IMR-90 (cell line): ENCODE data around the gene GADL1.

Experiments used
- BHLHE40 ChIP-seq: fragments of 150-350 bp; IDR thresholded peaks from 2 replicates; pipeline ENCODE4 v1.6.1; 2016; ENCODE audit warnings: mild to moderate bottlenecking, low read depth, low read length
- CEBPB ChIP-seq: IDR thresholded peaks from 2 replicates; pipeline ENCODE4 v1.6.1; 2012; ENCODE audit warnings: low read depth, low read length, improper control_type of control experiment
- CHD1 ChIP-seq: IDR thresholded peaks from 2 replicates; pipeline ENCODE4 v1.6.1; 2012; ENCODE audit warnings: low read depth, low read length, improper control_type of control experiment
- MAZ ChIP-seq: IDR thresholded peaks from 2 replicates; pipeline ENCODE4 v1.6.1; 2012; ENCODE audit warnings: low read depth, mild to moderate bottlenecking, low read length, improper control_type of control experiment, moderate library complexity, borderline replicate concordance
- MXI1 ChIP-seq: IDR thresholded peaks from 2 replicates; pipeline ENCODE4 v1.6.1; 2012; ENCODE audit warnings: low read depth, mild to moderate bottlenecking, low read length, moderate library complexity, borderline replicate concordance
- POLR2A ChIP-seq: IDR thresholded peaks from 2 replicates; pipeline ENCODE4 v1.6.1; 2012; ENCODE audit warnings: mild to moderate bottlenecking, low read depth, low read length
- RAD21 ChIP-seq: IDR thresholded peaks from 2 replicates; pipeline ENCODE4 v1.6.1; 2012; ENCODE audit warnings: low read length, improper control_type of control experiment
- RCOR1 ChIP-seq: IDR thresholded peaks from 2 replicates; pipeline ENCODE4 v1.6.1; 2012; ENCODE audit warnings: mild to moderate bottlenecking, low read length, improper control_type of control experiment; ENCODE audit not compliant: insufficient replicate concordance
- RFX5 ChIP-seq: IDR thresholded peaks from 2 replicates; pipeline ENCODE4 v1.8.0; 2012; ENCODE audit warnings: low read depth, mild to moderate bottlenecking, low read length, moderate library complexity
- SMC3 ChIP-seq: fragments of 150-350 bp; IDR thresholded peaks from 2 replicates; pipeline ENCODE4 v1.6.1; 2016; ENCODE audit warnings: low read depth, mild to moderate bottlenecking, antibody characterized with exemption, low read length, moderate library complexity
- TF ChIP-seq, protein P1 (sequence below): conservative IDR thresholded peaks from 2 replicates; pipeline ENCODE4 v1.5.1; 2012; ENCODE audit warnings: mild to moderate bottlenecking, low read depth, low read length, improper control_type of control experiment
- TF ChIP-seq, protein P2 (sequence below): fragments of 150-350 bp; IDR thresholded peaks from 2 replicates; pipeline ENCODE4 v1.6.1; 2017; ENCODE audit warnings: mild to moderate bottlenecking, antibody characterized with exemption, low read length, low read depth
- TF ChIP-seq, protein P3 (sequence below): fragments of 150-350 bp; IDR thresholded peaks from 2 replicates; pipeline ENCODE4 v1.6.1; 2016; ENCODE audit warnings: low read depth, mild to moderate bottlenecking, low read length, moderate library complexity, borderline replicate concordance

DNA sequence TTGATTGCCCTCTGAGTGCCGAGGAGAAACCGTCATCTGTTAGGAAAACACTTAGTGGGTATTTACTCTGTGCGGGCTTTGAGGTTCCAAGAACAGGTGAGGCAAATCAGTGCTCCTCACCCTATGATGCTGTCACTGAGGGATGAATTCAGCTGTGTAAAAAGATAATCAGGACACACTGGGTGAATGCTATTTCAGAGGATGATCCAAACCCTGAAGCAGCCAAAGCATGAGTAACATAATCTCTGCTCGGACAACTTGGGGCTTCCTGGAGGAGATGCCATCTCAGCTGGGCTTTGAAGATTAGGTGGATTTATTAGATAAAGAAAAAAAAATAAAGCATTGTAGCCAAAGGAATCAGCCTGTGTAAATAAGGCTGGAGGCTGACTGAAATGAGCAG is 10.5 kb upstream of the GADL1 start:
- TF ChIP-seq, protein P1, sequence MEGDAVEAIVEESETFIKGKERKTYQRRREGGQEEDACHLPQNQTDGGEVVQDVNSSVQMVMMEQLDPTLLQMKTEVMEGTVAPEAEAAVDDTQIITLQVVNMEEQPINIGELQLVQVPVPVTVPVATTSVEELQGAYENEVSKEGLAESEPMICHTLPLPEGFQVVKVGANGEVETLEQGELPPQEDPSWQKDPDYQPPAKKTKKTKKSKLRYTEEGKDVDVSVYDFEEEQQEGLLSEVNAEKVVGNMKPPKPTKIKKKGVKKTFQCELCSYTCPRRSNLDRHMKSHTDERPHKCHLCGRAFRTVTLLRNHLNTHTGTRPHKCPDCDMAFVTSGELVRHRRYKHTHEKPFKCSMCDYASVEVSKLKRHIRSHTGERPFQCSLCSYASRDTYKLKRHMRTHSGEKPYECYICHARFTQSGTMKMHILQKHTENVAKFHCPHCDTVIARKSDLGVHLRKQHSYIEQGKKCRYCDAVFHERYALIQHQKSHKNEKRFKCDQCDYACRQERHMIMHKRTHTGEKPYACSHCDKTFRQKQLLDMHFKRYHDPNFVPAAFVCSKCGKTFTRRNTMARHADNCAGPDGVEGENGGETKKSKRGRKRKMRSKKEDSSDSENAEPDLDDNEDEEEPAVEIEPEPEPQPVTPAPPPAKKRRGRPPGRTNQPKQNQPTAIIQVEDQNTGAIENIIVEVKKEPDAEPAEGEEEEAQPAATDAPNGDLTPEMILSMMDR = no peak
- no peak for TF ChIP-seq RCOR1
- TF ChIP-seq POLR2A = no peak
- TF ChIP-seq CEBPB = no peak
- TF ChIP-seq, protein P2, sequence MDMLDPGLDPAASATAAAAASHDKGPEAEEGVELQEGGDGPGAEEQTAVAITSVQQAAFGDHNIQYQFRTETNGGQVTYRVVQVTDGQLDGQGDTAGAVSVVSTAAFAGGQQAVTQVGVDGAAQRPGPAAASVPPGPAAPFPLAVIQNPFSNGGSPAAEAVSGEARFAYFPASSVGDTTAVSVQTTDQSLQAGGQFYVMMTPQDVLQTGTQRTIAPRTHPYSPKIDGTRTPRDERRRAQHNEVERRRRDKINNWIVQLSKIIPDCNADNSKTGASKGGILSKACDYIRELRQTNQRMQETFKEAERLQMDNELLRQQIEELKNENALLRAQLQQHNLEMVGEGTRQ = no peak
- TF ChIP-seq, protein P3, sequence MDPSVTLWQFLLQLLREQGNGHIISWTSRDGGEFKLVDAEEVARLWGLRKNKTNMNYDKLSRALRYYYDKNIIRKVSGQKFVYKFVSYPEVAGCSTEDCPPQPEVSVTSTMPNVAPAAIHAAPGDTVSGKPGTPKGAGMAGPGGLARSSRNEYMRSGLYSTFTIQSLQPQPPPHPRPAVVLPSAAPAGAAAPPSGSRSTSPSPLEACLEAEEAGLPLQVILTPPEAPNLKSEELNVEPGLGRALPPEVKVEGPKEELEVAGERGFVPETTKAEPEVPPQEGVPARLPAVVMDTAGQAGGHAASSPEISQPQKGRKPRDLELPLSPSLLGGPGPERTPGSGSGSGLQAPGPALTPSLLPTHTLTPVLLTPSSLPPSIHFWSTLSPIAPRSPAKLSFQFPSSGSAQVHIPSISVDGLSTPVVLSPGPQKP = no peak
- no peak for TF ChIP-seq CHD1
- TF ChIP-seq BHLHE40 = no peak
- no peak for TF ChIP-seq RFX5
- no peak for TF ChIP-seq SMC3
- no peak for TF ChIP-seq MXI1
- no peak for TF ChIP-seq RAD21
- no peak for TF ChIP-seq MAZ
